HG03565 (cell line): Measurements from ENCODE around the gene SLC22A12.

ENCODE experiments used
- ATAC-seq: cut with Tn5 transposase; IDR thresholded peaks from one replicate; pipeline ENCODE4 v1.9.1; 2021; ENCODE audit warnings: mild to moderate bottlenecking, moderate library complexity; ENCODE audit not compliant: unreplicated experiment

Gene SLC22A12

DNA sequence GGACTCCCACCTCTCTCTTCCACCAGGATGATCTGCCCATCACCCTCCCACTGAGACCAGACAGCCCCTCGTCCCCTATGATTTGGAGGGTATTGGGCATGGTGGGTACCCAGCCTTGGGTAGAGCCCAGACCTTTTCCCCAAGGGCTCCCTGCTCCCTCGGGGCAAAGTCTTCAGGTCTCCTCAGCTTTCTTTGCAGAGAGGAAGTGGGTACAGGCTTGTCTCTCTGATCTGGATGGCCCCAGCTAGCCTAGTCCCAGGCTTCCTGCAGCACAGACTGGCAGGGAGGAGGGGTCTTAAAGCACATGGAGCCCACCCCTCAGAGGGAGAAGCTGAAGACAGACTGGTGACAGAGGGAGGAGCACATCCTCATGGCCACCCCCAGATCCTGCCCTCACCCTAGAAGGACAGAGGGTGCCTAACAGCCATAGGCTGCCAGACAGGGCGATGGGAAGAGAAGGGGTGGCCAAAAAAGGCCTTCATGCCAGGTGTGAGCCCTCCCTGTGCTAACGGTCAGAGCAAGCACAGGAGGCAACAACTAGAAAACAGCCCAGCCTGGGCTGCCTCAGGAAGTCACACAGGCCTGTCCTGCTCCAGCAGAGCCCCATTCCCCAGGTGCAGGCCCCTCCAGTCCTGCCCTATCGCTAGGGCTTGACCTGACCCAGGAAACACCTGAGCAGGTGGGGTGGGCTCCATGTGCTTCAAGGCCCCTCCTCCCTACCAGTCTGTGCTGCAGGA lies 30.4 kb downstream of the SLC22A12 start:
- ATAC-seq: no peak

DNA sequence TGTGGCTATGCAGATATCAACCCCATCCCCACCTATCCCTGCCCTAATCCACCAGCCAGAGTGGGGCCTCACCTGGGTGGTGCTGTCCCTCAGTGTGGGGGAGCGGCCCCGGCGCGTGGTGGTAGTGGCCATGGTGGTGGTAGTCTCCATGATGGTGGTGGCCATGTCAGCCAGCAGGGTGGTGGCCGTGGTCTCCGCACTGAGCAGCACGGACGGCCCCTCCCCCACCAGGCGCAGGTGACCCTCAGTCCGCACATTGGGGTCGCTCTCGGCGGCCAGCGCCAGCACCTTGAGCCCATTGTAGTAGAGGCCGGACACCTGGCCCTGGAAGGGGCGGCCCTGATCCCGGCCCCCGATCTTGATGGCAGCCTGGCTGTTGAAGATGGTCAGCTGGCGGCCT lies 31.7 kb downstream of the SLC22A12 start:
- no peak for ATAC-seq

DNA sequence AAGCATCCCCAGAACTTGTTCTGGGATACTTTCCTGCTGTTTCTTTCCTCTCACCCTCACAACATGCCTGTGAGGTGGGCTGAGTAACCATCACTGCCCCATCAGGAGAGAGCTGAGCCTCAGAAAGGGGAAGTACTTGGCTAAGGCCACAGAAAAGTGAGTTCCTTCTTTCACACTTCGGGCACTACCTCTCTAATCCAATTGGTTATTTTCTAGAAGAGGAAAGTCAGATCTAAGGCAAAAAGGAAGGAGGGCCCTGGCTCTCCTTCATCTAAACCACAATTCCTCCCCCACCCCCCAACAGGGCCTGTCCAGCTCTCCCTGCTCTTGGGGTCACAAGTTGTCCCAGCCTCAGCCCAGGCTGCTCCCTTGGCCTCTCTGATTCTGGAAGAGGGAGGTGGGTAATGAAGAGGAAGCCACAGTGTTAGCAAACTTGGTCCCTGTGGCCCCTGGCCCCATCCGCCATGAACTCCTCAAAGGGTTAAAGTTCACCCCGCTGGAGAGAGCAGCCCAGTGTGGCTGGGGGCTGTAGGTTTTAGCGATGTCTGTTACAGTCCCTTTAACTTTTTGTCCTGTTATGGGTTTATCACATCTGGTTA lies 34.0 kb downstream of the SLC22A12 start:
- ATAC-seq: no peak

DNA sequence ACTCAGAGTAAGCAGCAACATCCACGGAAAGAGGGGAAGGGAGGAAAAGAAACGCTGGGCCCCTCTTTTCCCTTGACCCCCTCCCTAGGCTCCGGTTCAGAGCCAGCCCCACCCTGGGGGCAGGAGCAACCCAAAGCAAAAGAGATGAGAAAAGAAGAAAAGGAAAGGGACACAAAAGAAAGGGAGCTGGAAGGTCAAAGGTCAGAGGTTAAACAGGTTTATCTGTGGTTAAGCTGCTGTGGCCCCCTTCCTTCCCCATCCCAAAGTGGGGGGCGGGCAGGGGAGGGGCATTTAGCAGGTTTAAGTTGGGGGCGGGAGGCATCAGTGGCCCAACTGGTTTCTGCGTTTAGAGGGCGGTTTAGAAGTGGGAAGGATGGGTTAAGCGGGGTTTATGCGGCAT lies 35.6 kb downstream of the SLC22A12 start:
- no peak for ATAC-seq

DNA sequence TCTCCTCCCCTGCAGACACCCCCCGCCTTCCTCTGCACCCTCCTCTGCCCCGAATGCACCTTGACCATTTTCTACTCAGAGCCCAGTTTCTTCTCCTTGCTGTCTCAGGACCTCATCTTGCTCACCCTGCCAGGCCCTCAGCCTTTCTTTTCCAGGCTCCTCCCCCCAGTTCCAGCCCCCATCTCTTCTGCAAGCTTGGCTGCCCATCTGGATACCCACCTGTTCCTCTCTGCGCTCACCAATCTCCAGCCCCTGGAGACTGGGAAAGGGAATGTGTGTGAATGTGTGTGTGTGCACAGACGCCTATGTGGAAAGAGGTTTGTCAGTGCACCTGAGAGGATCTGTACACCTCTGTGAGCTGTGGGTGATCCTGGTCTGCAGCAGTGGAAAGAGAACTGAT lies 36.4 kb downstream of the SLC22A12 start:
- no peak for ATAC-seq

DNA sequence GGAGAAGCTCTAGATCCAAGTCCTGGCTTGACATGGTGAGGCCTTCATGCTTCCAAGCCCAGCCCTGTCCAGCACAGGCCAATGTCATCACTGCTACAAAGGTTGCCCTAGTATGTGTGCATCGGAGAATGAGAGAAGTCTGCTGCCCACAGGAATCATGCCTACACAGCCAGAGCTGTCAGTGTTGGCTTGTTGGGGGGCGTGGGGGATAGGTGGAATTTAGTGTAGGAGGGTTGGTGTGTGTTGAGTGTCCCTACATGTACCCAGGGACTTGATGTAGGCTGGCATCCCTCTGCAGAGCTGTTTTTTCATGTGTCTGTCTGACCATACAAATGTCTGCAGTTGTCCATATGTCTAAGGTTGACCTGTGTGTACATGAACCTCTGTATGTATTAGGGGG lies 37.6 kb downstream of the SLC22A12 start:
- no peak for ATAC-seq

DNA sequence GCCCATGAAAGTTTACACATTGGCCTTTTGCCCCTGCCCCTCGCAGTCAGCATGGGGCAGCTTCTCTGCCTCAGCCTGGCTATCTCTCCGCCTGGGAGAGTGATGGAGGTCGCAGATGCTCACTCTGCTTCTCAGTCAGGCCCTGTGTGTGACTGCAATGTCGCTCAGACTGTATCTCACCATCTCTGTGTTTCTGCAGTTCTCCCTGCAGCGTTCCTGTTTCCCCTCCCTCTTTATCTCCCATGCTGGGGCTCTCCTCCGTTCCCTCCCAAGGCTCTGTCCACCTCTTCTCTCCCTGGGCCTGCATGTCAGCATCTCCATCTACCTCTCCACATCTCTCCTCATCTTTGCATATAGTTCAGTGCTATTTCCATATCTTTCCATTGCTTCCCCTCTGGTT lies 38.1 kb downstream of the SLC22A12 start:
- no peak for ATAC-seq

DNA sequence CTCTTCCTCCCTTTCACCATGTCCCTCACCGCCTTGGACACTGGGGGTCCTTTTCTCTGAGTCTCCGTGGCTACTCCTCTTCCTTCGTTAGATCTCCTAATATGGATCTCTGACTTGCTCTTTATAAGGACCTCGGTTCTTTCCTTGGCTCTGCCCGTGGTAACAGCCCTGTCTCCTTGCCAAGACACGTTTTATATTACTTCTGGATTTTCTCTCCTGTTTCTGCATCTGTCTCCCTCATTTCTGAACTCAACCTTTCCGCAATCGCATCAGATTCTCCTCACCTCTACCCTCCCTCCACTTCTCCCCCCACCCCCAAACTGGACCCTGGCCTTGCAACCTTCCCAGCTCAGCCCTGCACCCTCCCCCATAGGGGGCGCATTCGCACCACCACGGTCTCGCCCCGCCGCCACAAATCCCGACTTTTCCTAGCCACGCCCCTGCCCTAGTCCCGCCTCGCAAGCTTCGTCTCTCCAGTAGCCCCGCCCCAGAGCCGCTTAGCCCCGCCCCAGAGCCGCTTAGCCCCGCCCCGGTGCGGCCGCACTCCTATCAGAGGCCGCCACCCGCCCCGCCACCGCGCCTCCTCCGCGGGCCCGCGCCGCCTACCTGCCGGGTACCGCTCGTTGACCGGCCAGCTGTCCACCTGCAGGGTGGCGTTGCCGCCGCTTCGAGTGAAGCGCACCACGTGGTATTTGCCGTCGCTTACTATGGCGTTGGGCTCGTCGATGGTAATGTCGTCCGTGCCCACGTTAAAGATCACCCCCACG lies 39.0 kb downstream of the SLC22A12 start:
- no peak for ATAC-seq

DNA sequence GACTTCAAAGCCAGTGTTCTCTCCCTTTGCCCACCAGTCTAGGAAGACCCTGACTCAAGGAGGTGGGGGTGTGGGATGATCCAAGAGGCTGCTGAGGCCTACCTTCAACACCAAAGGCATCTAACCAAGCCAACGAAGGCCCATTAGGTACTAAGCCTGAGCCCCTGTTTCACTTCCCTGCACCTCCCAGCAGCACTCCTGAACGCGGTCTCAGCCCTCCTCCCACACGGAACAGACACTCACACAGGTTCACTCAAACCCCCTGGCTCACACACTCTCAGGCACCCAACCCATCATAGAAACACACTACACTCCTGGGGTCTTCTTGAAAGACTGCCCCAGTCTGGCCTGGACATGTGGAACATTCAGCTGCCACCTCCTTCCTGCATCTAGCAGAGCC lies 40.7 kb downstream of the SLC22A12 start:
- ATAC-seq: no peak

DNA sequence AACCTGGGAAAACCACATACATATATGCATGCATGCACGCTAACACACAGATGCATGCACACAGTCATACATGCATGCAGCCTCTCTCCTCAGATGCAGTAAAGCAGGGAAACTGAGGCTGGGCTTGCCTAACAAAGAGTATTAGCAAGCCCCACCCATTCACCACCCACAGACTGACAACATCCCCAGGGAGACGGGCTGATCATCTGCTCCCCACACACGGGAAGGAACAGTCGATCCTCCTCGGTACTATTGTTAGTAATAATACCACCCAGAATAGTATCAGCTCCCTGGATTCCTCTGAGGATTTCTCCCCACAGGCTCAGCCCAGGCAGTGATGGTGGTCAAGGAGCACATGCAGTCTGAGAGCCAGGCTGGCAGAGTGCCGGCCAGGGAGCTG lies 41.2 kb downstream of the SLC22A12 start:
- no peak for ATAC-seq

DNA sequence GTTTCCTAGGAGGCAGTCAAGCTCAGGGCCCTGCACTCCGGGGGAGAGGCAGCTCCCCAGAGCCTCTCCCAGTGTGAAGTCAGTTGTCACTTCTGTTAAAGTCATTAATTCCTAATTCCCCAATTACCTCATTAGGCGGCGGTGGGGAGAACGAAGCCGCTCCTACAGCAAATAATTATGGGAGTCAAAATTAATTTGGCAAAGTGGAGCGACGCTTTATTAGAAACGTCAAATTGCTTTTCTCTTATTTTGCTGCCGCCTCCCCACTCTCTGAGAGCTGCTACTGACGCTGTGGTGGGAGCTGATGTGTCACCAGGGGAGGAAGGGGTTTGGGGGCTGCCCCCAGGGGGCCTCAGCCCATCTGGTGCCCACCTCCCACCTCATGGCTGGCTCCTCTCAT lies 41.6 kb downstream of the SLC22A12 start:
- no peak for ATAC-seq

DNA sequence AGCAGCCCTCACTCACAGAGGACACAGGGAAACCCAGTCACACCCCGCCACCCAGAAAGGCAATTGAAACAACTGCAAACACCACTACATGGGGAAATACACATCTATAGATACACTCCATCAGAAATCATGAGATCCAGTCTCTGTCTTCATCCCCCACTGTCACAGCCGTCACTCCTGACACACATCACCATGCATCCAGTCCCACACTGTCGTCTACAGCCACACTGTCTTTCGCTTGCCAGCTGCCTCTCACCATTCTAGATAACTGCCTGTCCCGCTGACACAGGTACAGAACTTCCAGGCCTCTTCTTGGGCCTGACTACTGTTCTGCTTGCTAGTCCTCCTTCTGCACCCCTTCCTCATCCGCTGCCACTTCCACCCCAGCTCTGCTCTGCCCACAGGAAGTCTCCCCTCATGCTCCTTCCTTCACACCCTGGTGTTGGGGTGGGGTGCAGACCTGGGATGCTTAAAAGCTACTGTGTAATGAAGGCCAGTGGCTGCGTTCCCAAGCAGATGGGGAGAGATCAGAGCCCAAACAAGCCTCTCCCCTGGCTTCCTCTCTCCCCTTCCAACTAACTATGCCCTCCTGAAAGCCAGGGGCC lies 42.6 kb downstream of the SLC22A12 start:
- ATAC-seq: no peak

DNA sequence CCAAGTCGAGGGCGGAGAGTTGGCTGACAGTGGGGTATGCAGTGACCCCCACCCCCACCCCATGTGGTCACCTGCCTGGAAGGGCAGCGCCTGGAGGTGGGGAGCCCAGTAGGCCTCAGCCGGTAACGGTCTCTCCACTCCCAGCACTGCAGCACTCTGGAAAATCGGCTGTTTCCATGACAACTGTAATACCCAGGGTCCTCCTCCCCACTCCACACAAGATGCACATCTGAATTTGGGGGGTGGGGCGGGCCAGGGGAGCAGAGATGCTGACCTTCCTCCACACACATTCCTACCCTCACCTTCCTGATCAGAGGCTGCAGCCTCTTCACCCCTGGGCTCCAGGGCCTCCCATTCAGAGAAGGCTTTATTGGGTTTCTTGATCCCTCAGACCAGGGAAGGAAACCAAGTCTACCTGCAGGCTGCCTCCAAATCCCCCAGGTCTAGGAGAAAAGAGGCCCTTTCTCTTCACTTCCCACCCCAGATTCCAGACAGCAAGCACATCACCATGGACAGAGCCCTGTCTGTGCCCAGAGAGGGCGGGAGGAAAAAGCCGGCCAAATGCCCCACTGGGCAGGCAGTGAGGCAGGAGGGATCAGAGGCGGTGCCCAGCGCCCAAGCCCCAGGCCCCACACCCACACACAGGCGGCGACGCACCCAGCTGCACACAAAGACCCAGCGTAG lies 46.5 kb downstream of the SLC22A12 start:
- ATAC-seq: no peak

DNA sequence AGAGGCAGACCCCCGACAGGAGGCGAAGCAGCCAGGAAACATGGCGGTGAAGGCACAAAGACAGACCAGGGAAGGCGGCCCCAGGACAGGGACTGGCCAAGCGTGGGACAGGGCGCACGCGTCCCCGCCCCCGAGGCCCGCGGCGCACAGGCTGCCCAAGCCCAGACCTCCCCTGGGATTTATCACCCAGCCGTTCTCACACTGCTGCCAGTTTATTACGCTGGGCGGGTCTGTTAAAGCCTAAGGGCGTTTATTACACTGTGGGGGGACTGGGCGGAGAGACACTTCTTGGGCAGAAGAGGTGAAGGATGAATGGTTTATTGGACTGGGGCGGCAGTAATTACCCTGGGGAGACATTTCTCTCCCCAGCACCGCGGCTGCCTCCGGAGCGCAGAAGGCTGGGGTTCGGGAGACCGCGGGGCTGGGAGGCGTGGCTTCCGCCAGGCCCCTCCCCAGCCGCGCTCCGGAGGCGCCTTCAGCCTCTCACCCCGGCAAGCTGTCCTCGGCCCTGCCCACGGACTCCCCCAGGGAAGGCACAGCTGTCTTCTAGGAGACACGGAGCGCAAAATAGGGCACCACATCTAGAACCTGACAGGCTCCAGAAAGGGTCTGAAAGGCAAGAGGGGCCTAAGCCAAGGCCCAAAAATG lies 47.1 kb downstream of the SLC22A12 start:
- no peak for ATAC-seq

DNA sequence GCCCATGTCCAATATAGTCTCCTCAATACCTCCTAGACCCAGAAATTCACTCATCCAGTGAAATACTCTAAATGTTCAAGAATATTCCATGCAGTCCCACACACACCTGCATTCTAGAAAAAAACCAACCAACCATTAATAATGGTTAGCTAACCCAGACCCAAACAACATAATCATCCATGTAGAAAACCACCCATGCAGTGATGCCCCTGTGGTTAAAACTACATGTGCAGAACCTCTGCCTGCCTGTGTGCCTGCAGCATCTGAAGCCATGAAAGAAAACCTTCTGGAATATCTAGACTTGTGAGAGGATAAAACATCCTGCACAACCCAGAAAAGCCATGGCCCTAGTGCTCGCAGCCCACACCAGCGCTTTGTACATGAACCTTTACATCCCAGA lies 47.8 kb downstream of the SLC22A12 start:
- no peak for ATAC-seq

DNA sequence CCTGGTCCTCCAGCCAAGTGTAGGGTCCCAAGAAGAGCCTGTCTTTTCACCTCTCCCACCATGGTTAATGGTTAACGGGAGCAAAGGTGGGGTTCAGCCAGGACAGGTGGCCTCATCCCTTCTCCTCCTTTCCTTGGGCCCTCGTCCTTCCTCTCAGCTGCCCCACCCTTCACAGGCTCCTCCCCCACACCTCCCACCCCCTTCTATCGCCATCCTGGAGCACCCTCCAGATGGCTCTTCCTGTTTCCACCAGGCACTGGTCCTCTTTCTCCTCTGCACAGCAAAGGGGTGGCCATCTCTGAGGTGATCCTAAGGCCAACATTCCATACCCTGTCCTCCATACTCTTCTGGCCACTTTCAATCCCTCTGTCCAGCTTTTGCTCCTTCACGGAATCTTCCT lies 48.9 kb downstream of the SLC22A12 start:
- no peak for ATAC-seq

DNA sequence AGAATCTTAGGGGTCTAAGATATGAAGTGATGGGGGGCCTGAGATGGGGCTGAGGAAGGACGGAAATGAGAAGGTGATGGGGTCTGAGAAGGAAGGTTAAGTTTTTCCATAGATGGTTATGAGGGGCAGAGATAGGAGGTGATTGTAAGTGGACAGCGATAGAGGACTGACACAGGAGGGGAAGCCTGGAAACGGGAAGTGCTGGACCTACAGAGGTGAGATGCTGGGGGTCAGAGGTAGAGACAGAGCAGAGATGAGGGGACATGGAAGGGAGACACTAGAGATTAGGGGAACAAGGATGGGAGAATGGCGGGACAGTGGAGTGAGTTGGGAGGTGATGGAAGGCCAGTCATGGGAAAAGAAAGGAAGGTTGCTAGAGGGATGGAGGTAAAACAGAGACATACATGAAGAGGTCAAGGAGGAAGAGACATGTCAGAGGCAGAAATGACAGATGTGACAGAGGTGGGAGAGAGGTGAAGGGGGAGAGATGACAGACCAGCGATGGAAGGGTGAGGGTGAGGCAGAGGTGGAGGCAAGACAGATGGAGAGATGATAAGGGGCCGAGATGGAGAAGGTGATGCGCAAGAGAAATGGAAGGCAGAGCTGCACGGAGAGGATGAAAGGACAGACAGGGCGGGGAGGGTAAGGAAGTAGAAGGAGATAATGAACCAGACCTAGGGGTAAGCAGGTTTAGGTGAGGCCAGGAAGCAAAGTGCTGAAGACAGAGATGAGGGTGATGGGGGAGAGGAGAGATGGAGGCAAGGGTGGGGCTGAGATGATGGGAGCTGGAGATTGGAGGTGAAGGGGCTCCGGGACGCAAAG lies 50.8 kb downstream of the SLC22A12 start:
- no peak for ATAC-seq

DNA sequence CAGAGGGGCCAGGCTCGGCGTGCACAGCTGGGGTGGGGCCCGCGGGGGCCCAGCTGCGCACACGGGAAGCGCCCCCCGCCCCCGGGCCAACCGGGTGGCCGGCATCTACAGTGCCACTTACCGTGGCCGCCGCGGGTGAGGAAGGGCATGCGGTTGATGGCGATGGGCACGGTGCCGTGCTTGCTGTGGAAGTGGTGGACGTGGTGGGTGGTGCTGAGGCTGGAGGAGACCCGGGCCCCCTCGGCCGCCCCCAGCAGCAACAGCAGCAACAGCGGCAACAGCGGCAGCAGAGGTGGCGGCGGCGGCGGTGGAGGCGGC lies 51.4 kb downstream of the SLC22A12 start:
- ATAC-seq: no peak

DNA sequence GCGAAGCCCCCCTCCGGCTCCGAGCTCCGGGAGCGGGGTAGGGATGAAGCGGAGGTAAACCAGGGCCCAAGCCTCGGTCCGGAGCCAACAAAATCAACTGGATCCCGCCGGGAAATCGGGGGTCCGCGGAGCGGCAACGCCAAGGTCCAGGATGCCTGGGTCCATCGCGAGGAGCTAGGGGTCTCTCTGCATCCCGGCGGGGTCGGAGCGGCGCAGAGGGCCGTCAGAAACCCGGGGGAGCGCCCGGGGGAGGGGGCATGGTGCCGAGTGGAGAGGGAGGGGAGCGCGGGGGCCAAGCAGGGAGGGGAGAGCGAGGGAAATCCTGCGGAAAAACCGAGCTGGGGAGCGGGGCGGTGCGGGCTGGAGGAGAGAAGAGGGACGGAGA lies 51.8 kb downstream of the SLC22A12 start:
- ATAC-seq: no peak

DNA sequence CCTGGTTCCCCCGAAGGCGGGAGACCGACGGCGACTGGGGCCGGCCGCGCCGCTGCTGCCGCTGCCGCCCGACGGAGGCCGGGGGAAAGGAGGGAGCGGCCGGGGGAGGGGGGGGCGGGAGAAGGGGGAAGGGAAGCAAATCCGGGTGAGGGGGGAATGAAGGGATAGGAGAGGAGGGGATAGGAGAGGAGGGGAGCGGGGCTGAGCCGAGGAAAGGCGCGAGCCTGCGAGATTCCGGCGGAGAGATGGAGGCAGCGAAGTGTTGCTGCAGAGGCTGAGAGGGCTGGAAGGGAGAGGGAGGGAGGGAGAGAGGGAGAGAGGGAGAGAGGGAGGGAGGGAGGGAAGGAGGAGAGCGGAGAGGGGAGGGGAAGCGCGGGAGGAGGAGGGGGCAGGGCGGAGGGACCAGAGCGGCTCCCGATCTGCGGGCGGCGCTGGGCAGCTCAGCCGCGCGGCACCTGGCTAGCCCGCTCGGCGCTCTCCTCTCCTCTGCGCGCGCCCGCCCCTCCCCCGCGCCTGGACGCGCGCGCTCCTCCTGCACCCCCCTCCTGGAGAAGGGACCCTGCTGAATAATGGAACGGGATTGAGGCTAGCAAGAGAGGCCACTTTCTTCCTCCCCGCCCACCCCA lies 52.3 kb downstream of the SLC22A12 start:
- ATAC-seq: no peak
